ENCODE data around the gene PITPNC1.

- TF ChIP-seq CTCF (IDR thresholded peaks at IDR 0.05) = peak; percentile 96
- TF ChIP-seq ZFX (IDR thresholded peaks at IDR 0.05; ENCODE audit: borderline replicate concordance) = no peak
These were observed 1.6 kb downstream of the PITPNC1 start for GRCh38 chr17:67378454-67379250.
